CD14-positive monocyte (primary cell): ENCODE measurements around the gene MAPK8IP1. TPM values are rescaled to one million over a fixed set of nuclear protein-coding genes. Genes with fewer than 3 reads are reported as not detected.

Source experiments
- DNase-seq, 3 donors: peaks; one replicate each; pipeline ENCODE4 v3.0.0-alpha.2; 2011 to 2022
- H2AFZ ChIP-seq: 2 replicates; pipeline ENCODE4 v1.6.0; 2012; ENCODE audit warnings: mild to moderate bottlenecking, low read depth, low read length, inconsistent platforms; ENCODE audit not compliant: insufficient read depth, poor library complexity, severe bottlenecking
- H3K27ac ChIP-seq, 2 donors: 1 replicate in 1 of 2; 2 replicates in 1 of 2; pipeline ENCODE4 v1.5.1; 2012 to 2013; ENCODE audit warnings: low read length in 2 of 2, control low read depth in 1 of 2, inconsistent platforms in 1 of 2, low read depth in 1 of 2, mild to moderate bottlenecking in 1 of 2
- H3K27me3 ChIP-seq, 2 donors: one replicate each; pipeline versions ENCODE4 v1.6.0 to v1.6.1; 2011 to 2013; ENCODE audit warnings: low read length in 2 of 2; ENCODE audit not compliant: control insufficient read depth in 2 of 2, insufficient read depth in 2 of 2
- H3K36me3 ChIP-seq, 2 donors: replicated peaks in 1 of 2; 1 replicate in 1 of 2; 2 replicates in 1 of 2; pipeline versions ENCODE4 v1.5.1 to v1.6.1; 2012 to 2013; ENCODE audit warnings: low read length in 2 of 2, control low read depth in 1 of 2, inconsistent platforms in 1 of 2, mild to moderate bottlenecking in 1 of 2; ENCODE audit not compliant: insufficient read depth in 2 of 2, control insufficient read depth in 1 of 2
- H3K4me1 ChIP-seq, 2 donors: 1 replicate in 1 of 2; 2 replicates in 1 of 2; pipeline versions ENCODE4 v1.5.1 to v1.6.1; 2012 to 2013; ENCODE audit warnings: low read length in 2 of 2, control low read depth in 1 of 2, inconsistent platforms in 1 of 2, mild to moderate bottlenecking in 1 of 2, moderate library complexity in 1 of 2; ENCODE audit not compliant: insufficient read depth in 2 of 2, control insufficient read depth in 1 of 2
- H3K4me2 ChIP-seq: replicated peaks from 2 replicates; pipeline ENCODE3; 2012; ENCODE audit warnings: low read length, moderate library complexity, mild to moderate bottlenecking; ENCODE audit not compliant: poor library complexity, severe bottlenecking; ENCODE audit errors: extremely low read depth
- H3K4me3 ChIP-seq, 3 experiments: fragments of 200-600 bp in 1 of 3; sonication (generic) in 1 of 3; replicated peaks in 1 of 3; 1 replicate in 2 of 3; 2 replicates in 1 of 3; pipeline ENCODE4 v1.5.1; 2011 to 2013; ENCODE audit warnings: low read length in 3 of 3, mild to moderate bottlenecking in 3 of 3, control low read depth in 2 of 3, low read depth in 2 of 3, inconsistent platforms in 1 of 3, moderate library complexity in 1 of 3
- H3K79me2 ChIP-seq: 2 replicates; pipeline ENCODE4 v1.6.0; 2012; ENCODE audit warnings: mild to moderate bottlenecking, control low read depth, inconsistent platforms, low read length, moderate library complexity; ENCODE audit not compliant: insufficient read depth
- H3K9ac ChIP-seq: 2 replicates; pipeline ENCODE4 v1.6.0; 2017; ENCODE audit warnings: low read length, mild to moderate bottlenecking; ENCODE audit not compliant: insufficient read depth, poor library complexity, severe bottlenecking
- H3K9me3 ChIP-seq, 2 donors: replicated peaks in 1 of 2; 1 replicate in 1 of 2; 2 replicates in 1 of 2; pipeline versions ENCODE4 v1.5.1 to v1.6.1; 2012 to 2013; ENCODE audit warnings: low read length in 2 of 2, control low read depth in 1 of 2; ENCODE audit not compliant: control insufficient read depth in 1 of 2, insufficient read depth in 1 of 2
- H4K20me1 ChIP-seq: 2 replicates; pipeline ENCODE4 v1.6.0; 2012; ENCODE audit warnings: mild to moderate bottlenecking, low read length, control low read depth, moderate library complexity; ENCODE audit not compliant: insufficient read depth
- H3K27ac Mint-ChIP-seq, 7 donors: one replicate each; pipeline ENCODE4 v1.8.0; 2020; ENCODE audit warnings: mild to moderate bottlenecking in 7 of 7, mixed read lengths in 7 of 7, moderate library complexity in 6 of 7, inconsistent platforms in 2 of 7
- H3K27me3 Mint-ChIP-seq, 3 donors: one replicate each; pipeline ENCODE4 v1.8.0; 2021 to 2022; ENCODE audit warnings: low read depth in 3 of 3, mild to moderate bottlenecking in 3 of 3, mixed read lengths in 3 of 3, moderate library complexity in 3 of 3, inconsistent platforms in 1 of 3
- H3K36me3 Mint-ChIP-seq, 2 donors: one replicate each; pipeline ENCODE4 v1.8.0; 2020; ENCODE audit warnings: mixed read lengths in 2 of 2, inconsistent platforms in 1 of 2, mild to moderate bottlenecking in 1 of 2
- H3K4me1 Mint-ChIP-seq: one replicate; pipeline ENCODE4 v1.8.0; 2020; ENCODE audit warnings: mild to moderate bottlenecking, mixed read lengths
- H3K4me3 Mint-ChIP-seq, 2 donors: one replicate each; pipeline ENCODE4 v1.8.0; 2020; ENCODE audit warnings: mild to moderate bottlenecking in 2 of 2, mixed read lengths in 2 of 2, moderate library complexity in 1 of 2
- H3K9me3 Mint-ChIP-seq, 7 donors: one replicate each; pipeline ENCODE4 v1.8.0; 2020 to 2022; ENCODE audit warnings: mixed read lengths in 7 of 7, mild to moderate bottlenecking in 6 of 7, moderate library complexity in 6 of 7, inconsistent platforms in 2 of 7
- WGBS: methylation state at CpG from one replicate; pipeline ENCODE4 v1.1.5; 2013; ENCODE audit warnings: missing lambda C conversion rate; ENCODE audit not compliant: insufficient coverage; 5-methylcytosine and 5-hydroxymethylcytosine counted together
- intact Hi-C, 2 donors: fragments of 100-400 bp; cut with micrococcal nuclease; formaldehyde crosslinking; loops; one replicate each; pipeline versions ENCODE4 v1.15.0 to v1.15.1; 2023
- polyA plus RNA-seq, 3 donors: library from polyadenylated mRNA; depleted of rRNA in 1 of 3; unstranded in 2 of 3; stranded (reverse) in 1 of 3; fragments of 300-500 nt in 2 of 3; fragments of >200 nt in 1 of 3; fragmentation: Illumina TruSeq in 2 of 3; gene quantifications; 1 replicate in 2 of 3; 2 replicates in 1 of 3; pipeline ENCODE4 v1.2.3, GENCODE V29; 2012 to 2021
- TF ChIP-seq, protein P1 (sequence below): fragments of 200-600 bp; IDR thresholded peaks from one replicate; pipeline ENCODE4 v1.8.0; 2022; ENCODE audit warnings: antibody characterized with exemption, mild to moderate bottlenecking

Gene MAPK8IP1
- polyA plus RNA-seq, 3 donors, result 0.93 TPM; not detected in 2

DNA sequence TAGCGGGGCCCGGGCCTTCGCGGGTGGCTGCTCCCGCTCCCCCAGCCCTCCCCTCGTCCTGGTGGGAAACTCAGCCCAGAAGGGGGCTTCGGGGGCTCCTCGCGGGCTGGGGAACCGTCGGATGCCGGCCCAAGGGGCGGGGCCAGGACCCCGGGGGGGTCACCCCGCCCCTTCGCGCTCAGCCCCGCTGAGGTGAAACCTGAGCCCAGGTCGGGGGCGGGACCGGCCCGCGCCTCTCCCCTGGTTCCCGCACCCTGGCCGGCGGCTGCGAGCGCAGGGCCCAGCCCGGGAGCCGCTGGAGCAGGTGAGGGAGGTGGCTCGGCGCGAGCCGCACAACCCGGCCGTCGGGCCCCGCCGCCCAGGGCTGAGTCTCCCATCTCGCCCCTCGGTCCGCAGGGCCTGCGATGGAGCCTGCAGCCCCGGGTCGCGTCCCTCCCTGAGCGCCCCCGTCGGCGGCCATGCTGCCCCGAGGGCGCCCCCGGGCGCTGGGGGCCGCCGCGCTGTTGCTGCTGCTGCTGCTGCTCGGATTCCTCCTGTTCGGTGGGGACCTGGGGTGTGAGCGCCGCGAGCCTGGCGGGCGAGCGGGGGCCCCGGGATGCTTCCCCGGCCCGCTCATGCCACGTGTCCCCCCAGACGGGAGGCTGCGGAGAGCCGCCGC is 37.1 kb downstream of the MAPK8IP1 start, which contains the start of gene LARGE2:
Gene LARGE2, plus strand, starts transcription at position 232 of the 658 bp plus-strand sequence. Its CDS starts 227 bp downstream, at position 459.
- Histone ChIP-seq H3K27ac (no peak within 1 kb of the TSS), H2AFZ (peak within 1 kb of the TSS; percentile 78), H3K9ac (peak within 1 kb of the TSS; percentile 36), H3K36me3 (no peaks in the 10 kb centered on the region), H3K27me3 (peaks cover 6 to 23% of the 10 kb centered on the region in 2 donors), H3K79me2 (peaks cover under 1% of the 10 kb centered on the region), H3K4me1 (peaks cover 12 to 20% of the 10 kb centered on the region in 2 donors), H3K4me2 (peak within 1 kb of the TSS; percentile 74), H3K4me3 (peak within 1 kb of the TSS in 1 of 3 experiments; percentile 65), H3K9me3 (no peaks in the 10 kb centered on the region), H4K20me1 (no peaks in the 10 kb centered on the region)
- TF ChIP-seq, protein P1, sequence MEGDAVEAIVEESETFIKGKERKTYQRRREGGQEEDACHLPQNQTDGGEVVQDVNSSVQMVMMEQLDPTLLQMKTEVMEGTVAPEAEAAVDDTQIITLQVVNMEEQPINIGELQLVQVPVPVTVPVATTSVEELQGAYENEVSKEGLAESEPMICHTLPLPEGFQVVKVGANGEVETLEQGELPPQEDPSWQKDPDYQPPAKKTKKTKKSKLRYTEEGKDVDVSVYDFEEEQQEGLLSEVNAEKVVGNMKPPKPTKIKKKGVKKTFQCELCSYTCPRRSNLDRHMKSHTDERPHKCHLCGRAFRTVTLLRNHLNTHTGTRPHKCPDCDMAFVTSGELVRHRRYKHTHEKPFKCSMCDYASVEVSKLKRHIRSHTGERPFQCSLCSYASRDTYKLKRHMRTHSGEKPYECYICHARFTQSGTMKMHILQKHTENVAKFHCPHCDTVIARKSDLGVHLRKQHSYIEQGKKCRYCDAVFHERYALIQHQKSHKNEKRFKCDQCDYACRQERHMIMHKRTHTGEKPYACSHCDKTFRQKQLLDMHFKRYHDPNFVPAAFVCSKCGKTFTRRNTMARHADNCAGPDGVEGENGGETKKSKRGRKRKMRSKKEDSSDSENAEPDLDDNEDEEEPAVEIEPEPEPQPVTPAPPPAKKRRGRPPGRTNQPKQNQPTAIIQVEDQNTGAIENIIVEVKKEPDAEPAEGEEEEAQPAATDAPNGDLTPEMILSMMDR, result no peak
- intact Hi-C loops, result no loop called here
- Mint-ChIP-seq H3K9me3 (peaks cover 0 to 10% (median 6%) of the 10 kb centered on the region in 7 donors), H3K4me1 (peaks cover 26% of the 10 kb centered on the region), H3K4me3 (peak within 1 kb of the TSS; percentile 79 to 90), H3K27me3 (peaks cover 19 to 35% (median 32%) of the 10 kb centered on the region in 3 donors), H3K36me3 (peaks cover 3 to 9% of the 10 kb centered on the region in 2 donors), H3K27ac (peak within 1 kb of the TSS in 1 of 7 donors; percentile 41)
- no peak for DNase-seq
- 1% methylated on average over 73 of the region's 73 CpGs for WGBS

DNA sequence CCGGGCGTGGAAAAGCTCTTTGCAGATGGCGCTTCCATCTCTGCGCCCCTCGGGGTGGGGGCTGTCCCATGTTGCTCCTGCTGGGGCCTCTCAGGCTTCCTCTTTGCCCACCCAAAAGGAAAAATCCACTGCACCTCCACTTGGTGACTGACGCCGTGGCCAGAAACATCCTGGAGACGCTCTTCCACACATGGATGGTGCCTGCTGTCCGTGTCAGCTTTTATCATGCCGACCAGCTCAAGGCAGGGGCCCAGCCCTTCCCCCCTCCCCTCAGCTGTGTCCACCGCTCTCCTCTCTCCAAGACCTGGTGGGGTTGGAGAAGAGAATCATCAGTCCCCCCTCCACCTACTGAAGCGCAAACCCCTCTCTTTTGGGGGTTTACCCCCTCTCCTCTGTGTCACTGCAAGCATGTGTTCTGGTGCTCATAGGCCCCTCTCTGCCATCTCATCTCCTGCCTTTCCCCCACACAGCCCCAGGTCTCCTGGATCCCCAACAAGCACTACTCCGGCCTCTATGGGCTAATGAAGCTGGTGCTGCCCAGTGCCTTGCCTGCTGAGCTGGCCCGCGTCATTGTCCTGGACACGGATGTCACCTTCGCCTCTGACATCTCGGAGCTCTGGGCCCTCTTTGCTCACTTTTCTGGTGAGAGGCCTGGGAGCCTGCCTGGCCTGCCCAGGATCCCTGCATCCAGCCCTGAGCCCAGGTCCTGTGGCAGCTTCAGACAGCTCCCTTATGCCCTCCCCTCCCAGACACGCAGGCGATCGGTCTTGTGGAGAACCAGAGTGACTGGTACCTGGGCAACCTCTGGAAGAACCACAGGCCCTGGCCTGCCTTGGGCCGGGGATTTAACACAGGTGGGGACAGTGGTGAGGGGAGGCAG is 38.8 kb downstream of the MAPK8IP1 start:
- H3K4me3 Mint-ChIP-seq, result peak overlapping the region in 1 of 2 donors; percentile 73
- peaks cover 6 to 23% of the 10 kb centered on the region in 2 donors for H3K27me3 ChIP-seq

More for the DNA sequence above, 38.8 kb downstream of the MAPK8IP1 start:
- no peak for DNase-seq
- Histone ChIP-seq H2AFZ (no peak overlapping the region), H4K20me1 (peaks cover 7% of the 10 kb centered on the region), H3K4me3 (no peak overlapping the region), H3K4me2 (no peak overlapping the region), H3K36me3 (no peaks in the 10 kb centered on the region), H3K4me1 (peaks cover 9 to 20% of the 10 kb centered on the region in 2 donors), H3K79me2 (peaks cover 4% of the 10 kb centered on the region), H3K9ac (no peak overlapping the region), H3K27ac (no peak overlapping the region), H3K9me3 (no peaks in the 10 kb centered on the region)
- Mint-ChIP-seq H3K9me3 (peaks cover 0 to 10% (median 6%) of the 10 kb centered on the region in 7 donors), H3K4me1 (peaks cover 27% of the 10 kb centered on the region), H3K36me3 (peaks cover 3 to 9% of the 10 kb centered on the region in 2 donors), H3K27me3 (peaks cover 19 to 35% (median 32%) of the 10 kb centered on the region in 3 donors), H3K27ac (peak overlapping the region in 2 of 7 donors; percentile 25 to 32)
- WGBS, result 94% methylated on average over 11 of the region's 22 CpGs
- TF ChIP-seq, protein P1, result no peak
- intact Hi-C loops, result no loop called here
